NAMALWA (cell line): ENCODE measurements around the gene CBX4.
A peak's percentile ranks its signal among the peaks of the same experiment; 100 is the strongest.

Experiments used
- DNase-seq: peaks from one replicate; pipeline ENCODE4 v3.0.0-alpha.2; 2015; ENCODE audit warnings: low spot score

CBX4 gene

GRCh38 chr17:79811868-79812352 is 27.3 kb downstream of the CBX4 start:
- DNase-seq = no peak

- peak; percentile 72 for DNase-seq
Observed at GRCh38 chr17:79811011-79811867, 28.0 kb downstream of the CBX4 start.

DNA sequence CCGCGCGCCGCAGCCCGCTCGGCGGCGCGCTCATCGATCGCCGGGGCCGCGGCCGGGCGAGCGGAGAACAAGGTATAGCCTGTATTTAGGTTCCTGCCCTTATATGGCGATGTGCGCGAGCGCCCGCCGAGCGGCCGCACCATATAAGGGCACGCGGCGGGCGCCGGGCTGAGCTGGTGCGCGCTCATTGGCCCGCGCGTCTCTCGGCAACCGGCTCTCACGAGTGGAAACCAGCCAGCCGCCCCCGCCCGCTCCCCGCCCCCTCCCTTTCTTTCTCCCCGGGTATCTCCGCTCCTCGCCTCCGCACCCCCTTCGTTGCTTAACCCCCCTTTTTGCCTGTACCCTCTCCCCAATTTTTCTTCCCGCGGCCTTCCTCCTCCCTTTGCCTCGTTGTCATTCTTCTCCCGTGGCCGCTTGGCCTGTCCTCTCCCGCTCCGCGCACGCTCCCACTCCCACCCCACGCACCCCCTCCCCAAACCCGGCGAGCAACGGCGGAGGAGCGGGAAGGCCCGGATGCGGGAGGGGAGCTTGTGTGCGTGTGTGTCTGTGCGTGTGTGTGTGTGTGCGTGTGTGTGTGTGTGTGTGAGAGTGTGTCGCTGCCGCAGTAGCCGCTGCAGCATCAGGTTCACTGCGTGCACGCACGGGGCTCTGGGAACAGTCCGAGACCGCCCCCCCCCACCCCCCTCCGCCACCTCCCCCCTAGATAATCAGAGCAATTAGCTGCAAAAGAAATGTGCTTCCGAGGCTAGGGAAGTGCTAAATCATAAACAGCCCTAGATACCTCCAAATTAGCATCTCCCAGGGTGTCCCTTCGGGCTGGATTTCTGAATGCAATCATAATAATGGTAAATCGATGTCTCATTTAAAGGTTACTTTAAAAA is 28.9 kb downstream of the CBX4 start:
- peak; percentile 89 for DNase-seq

DNA sequence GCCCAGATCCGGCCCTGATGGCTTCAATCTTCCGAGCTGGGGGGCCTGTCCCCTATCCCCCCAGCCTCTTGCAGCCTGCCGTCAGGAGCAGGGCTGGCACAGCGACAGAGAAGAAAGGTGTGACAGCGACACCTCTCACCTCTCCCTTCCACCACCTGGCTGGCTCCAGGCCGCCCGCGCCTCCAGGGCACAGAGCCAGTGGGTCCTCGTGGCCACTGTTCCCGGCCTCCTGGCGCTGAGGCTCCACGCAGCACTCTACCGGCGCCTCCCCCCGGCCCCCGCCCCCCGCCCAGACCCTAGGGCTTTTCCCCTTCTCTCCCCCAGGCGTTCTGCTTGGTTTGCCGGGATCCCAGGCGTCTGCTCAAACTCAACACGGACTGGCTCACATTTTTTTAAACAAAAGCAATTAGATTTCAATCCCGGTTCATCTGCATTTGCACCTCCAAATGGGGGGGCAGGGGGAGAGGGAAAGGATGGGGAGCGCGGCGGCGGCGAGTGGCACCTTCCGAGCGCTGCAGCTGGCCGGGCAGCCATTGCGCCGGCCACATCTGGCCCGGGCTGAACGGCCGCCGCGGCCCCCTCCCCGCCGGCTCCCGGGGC is 29.6 kb downstream of the CBX4 start:
- no peak for DNase-seq

- DNase-seq = no peak
Observed at GRCh38 chr17:79808763-79809529, 30.3 kb downstream of the CBX4 start.

GRCh38 chr17:79806863-79807720 is 32.1 kb downstream of the CBX4 start:
- no peak for DNase-seq

DNA sequence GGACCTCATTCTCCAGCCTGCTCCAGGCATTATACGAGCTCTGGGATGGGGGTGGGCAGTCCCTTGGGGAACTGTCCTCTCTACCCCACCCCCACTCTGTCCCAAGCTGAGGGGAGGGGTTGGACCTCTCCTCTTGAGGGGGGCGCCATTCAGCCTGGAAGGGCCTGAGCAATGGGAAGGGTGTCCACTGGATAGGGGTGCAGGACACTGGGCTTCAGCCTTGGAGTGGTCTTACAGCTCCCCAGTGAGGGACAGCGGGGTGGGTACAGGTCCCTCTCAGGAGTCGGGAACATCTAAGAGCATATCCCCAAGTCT is 32.8 kb downstream of the CBX4 start:
- no peak for DNase-seq

DNA sequence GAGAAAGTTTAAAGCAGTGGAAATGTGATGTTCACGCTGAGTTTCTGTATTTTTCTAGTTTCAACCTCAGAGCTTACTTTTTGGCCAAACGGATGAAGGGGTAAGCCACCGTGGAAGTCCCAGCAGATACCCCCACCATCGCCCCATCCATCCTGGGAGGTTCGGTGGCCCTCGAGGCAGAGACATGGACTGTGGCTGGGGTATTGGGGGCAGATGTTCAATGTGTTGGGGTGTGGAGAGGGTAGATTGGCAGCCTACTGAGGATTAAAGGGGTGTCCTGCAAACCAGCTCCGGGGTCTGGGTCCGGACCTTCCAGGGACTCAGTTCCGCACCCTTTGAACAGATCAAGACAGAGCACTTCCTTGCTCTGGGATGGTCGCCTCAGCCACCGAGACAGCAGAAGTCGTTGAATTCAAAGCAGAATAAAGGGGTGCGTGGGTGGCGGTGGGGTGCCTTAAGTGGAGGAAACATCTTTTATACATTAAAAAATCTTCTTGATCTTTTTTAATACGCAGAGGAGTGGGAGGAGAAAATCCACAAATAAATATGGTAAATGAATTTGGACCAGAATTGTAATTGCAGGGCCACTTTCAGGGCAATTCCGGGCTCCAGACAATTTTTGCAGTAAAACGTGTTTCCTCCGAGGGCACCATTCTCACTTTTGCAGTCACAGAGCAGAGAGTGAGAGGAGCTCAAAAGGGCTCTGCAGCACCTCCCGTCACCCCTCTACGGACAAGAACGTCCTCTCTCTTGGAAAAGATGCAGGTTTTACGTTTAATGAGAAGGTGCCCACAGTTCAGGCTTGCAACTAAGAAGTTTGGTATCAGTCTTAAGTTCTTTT is 34.2 kb downstream of the CBX4 start:
- no peak for DNase-seq

- peak; percentile 81 for DNase-seq
Observed at GRCh38 chr17:79803997-79804855, 35.0 kb downstream of the CBX4 start.

DNA sequence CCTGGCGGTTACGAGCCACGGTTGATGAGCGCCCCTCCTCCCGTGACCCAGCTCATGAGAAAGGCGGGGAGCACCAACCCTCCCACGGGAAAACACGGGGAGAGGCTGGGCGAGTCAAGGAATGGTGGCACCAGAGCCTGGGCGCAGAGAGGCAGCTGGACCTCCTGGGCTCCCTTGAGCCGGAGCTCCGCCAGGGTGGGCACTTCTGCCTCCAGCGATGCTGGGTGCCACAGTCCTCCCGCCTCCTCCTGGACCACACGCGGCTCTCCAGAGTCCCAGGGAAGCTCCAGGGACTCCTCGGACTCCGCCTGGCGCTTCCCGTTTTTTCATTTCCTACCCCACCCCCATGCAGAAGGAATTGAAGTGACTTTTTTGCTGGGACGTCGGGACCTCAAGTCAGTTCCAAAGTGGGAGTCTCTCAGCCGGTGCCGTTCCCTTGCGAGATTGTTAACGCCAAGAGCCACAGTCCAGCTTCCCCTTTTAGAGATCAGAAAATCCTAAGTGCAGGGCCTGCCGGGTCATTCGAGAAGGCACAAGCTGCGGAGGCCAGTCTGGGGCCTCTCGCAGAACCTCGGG is 35.7 kb downstream of the CBX4 start:
- DNase-seq = no peak

GRCh38 chr17:79802736-79803420 is 36.4 kb downstream of the CBX4 start:
- DNase-seq = no peak

DNA sequence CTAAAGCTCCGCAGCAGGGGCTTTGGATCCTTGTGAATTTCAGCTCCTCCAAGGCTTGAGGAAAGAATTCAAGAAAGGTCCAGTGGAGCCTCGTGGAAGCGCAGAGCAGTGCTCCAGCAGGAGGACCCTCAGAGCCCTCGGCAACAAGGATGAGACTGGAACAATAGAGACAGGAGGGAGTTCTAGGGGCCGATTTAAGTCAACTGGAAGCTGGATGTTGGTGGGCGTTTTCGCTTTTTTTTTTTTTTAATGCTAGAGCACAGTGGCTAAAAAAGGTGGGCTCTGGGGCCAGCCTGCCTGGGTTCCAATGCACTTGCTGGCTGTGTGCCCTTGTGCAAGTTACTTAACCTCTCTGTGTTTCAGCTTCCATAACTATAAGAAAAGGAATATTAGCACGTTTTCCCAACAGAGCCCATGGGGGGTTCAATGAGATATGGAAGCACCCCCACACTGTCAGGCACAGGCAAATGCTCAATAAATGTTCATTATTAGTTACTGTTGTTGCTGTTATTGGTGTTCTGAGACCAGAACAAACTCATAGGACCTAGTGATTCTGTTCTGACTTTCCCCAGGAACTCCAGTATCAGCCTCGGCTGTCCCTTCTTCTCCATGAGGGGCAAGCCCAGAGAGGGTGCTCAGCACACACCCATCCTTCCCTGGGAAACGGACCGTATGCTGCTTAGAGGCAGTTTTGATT is 37.1 kb downstream of the CBX4 start:
- no peak for DNase-seq

DNA sequence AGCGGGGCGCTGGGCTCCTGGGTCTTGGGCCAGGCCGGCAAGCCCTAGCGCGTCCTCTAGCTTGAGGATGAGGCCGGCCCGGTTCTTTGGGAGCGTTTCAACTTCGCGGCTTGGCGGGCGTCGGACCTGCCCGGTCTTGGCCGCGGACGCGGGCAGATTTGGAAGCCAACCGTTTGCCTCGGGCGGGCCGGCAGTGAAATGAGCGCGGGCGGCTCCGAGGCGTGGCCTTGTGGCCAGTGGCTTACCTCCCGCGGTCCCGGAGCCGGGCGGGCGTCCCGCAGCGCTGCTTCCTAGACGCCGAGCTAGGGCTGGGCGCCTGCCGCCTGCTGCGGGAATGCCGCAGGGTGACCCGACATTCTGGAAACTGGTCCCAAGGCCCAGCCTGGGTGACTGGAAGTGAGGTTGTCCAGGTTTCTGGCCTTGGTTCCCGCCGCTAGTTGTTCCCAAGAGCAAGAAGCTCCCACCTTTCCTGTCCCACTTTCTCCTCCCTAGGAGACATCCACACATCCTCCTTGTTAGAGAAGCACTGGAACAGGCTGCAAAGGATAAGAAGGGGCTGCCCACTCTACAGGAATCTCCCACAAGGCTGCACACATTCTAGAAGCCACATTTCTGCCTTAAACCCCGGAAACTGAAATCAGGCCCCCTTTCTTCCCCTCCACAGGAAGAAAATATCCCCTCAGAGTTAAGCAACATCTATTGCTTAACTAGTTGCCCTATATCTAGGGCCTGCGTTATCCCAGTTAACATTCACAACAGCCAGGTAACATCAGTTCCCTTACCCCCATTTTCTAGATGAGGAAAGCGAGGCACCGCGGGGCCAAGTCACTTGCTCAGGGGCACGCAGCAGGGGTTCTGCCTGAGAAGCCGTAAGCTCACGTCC is 37.8 kb downstream of the CBX4 start:
- no peak for DNase-seq

DNA sequence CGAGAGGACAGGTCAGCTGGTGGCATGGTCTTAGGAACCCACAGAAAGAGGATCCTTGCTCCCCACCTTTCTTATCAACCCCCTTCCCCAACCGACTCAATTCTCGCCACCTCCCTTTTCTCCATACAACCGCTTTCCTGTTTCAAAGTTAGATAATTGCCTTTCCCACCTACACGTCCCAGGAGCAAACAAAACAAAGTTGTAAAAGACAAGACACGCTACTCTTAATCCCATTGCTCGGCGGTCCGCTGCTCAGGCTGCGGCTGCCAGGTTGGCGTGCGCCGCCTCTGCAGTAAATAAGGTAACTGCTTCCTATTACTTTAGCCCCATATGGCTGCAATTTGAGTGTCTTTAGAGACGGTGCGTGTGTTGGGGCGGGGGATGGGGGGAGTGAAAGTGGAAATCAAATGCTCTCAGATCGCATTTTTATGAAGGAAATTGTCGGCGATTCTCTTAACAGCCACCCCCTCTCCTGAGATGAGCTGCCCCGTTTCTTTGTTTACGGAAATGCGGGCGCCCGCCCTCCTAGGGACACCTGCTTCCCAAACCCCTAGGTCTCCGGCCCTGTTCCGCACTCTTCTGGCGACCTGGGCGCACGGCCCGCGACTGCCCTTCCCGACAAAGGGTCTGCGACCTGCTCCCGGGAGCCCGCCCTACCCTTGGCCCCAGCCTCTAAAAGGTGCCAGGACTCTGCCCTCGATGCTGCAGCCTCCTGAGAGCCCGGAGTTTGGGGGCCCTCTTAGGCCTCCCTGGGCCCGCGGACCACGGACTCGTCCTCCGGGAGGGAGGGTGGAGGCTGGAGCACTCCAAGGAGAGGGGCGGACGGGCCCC is 38.7 kb downstream of the CBX4 start:
- DNase-seq = peak; percentile 73

- no peak for DNase-seq
Observed at GRCh38 chr17:79799538-79800324, 39.5 kb downstream of the CBX4 start.
